ENCODE results near the gene SUOX. TPM values are rescaled to one million over a fixed set of nuclear protein-coding genes. Genes with fewer than 3 reads are reported as not detected.
"Not testable (repeated sequence)": the region's sequence is repeated elsewhere in the genome, so short reads cannot be mapped to it uniquely, and the experiment has no call there.

Gene SUOX
- total RNA-seq, 2 experiments from 2014 or later = 0.82 to 1.2 TPM

- DNase-seq (peak in 1 of 14 experiments; percentile 11), ATAC-seq (ENCODE audit: poor library complexity) (peak; percentile 35)
- H3K4me1 ChIP-seq (ENCODE audit: insufficient read depth, low read length) = peaks cover 17% of the 10 kb centered on the region
- no peak for TF ChIP-seq CTCF (IDR thresholded peaks at IDR 0.05)
- ChIA-PET CTCF (interaction anchor here (1.9 to 2.5 kb wide), 2 partner anchors 46 to 122 kb away, joined by 8 to 15 read pairs; partner anchors contain the start of gene ZC3H10), POLR2A (interaction anchor here (0.6 to 2.9 kb wide), 4 partner anchors 9 to 93 kb away, joined by 3 to 22 read pairs (median 12); partner anchors contain the start of gene RAB5B)
- H3K27me3 Mint-ChIP-seq = peaks cover 20% of the 10 kb centered on the region
- peaks cover 23% of the 10 kb centered on the region for H3K36me3 ChIP-seq (ENCODE audit: insufficient read depth, low read length)
- no peak overlapping the region for H3K27ac ChIP-seq (ENCODE audit: low read depth in 1 of 2, low read length in 2 of 2)
- H3K4me3 ChIP-seq (ENCODE audit: low read length) = peak overlapping the region; percentile 43
- H3K36me3 Mint-ChIP-seq (ENCODE audit: low read depth) = peaks cover 18% of the 10 kb centered on the region
- H3K27ac Mint-ChIP-seq = no peak overlapping the region
- peaks cover 5 to 12% of the 10 kb centered on the region in 2 experiments for H3K27me3 ChIP-seq (ENCODE audit: control insufficient read depth in 1 of 2, insufficient read depth in 2 of 2, low read length in 2 of 2)
- H3K9me3 Mint-ChIP-seq = no peaks in the 10 kb centered on the region
- intact Hi-C loops (cut with DNase I, micrococcal nuclease) = loop anchor here in 1 of 2 experiments (2.0 kb wide), 1 partner anchor 43 kb away; the partner anchor contains the start of gene RPS26
- peak overlapping the region; percentile 51 for H3K4me3 Mint-ChIP-seq
- no peaks in the 10 kb centered on the region for H3K9me3 ChIP-seq (ENCODE audit: control insufficient read depth in 1 of 2, insufficient read depth in 1 of 2, low read length in 2 of 2)
- H3K4me1 Mint-ChIP-seq (ENCODE audit: low read depth) = peaks cover 23% of the 10 kb centered on the region
Observed at GRCh38 chr12:55997535-55997859, 421 bp downstream of the SUOX start.

DNA sequence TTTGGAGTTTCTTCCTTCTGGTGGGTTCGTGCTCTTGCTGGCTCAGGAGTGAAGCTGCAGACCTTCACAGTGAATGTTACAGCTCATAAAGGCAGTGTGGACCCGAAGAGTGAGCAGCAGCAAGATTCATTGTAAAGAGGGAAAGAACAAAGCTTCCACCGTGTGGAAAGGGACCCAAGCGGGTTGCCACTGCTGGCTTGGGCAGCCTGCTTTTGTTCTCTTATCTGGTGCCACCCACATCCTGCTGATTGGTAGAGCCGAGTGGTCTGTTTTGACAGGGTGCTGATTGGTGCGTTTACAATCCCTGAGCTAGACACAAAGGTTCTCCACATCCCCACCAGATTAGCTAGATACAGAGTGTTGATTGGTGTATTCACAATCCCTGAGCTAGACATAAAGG is 2.4 kb downstream of the SUOX start:
- H3K27ac Mint-ChIP-seq; H3K36me3 ChIP-seq (ENCODE audit: insufficient read depth, low read length); intact Hi-C loops (cut with DNase I, micrococcal nuclease); H3K27ac ChIP-seq (ENCODE audit: low read depth in 1 of 2, low read length in 2 of 2); H3K9me3 ChIP-seq (ENCODE audit: control insufficient read depth in 1 of 2, insufficient read depth in 1 of 2, low read length in 2 of 2); H3K9me3 Mint-ChIP-seq; ATAC-seq (ENCODE audit: poor library complexity); H3K4me3 Mint-ChIP-seq; H3K36me3 Mint-ChIP-seq (ENCODE audit: low read depth); H3K4me3 ChIP-seq (ENCODE audit: low read length): not testable (repeated sequence)
- peaks cover 5 to 12% of the 10 kb centered on the region in 2 experiments for H3K27me3 ChIP-seq (ENCODE audit: control insufficient read depth in 1 of 2, insufficient read depth in 2 of 2, low read length in 2 of 2)
- H3K4me1 ChIP-seq (ENCODE audit: insufficient read depth, low read length) = peaks cover 17% of the 10 kb centered on the region
- POLR2A ChIA-PET = interaction anchor here (1.2 kb wide), 1 partner anchor 105 kb away, joined by 3 read pairs; the partner anchor contains the start of gene PA2G4
- Mint-ChIP-seq H3K4me1 (ENCODE audit: low read depth) (peaks cover 23% of the 10 kb centered on the region), H3K27me3 (peaks cover 20% of the 10 kb centered on the region)
- peak in 1 of 14 experiments; percentile 14 for DNase-seq
- CTCF ChIA-PET = interaction anchor here (0.6 to 1.5 kb wide), 3 partner anchors 29 to 45 kb away, joined by 3 to 4 read pairs (median 3); no protein-coding TSS in a partner anchor

DNA sequence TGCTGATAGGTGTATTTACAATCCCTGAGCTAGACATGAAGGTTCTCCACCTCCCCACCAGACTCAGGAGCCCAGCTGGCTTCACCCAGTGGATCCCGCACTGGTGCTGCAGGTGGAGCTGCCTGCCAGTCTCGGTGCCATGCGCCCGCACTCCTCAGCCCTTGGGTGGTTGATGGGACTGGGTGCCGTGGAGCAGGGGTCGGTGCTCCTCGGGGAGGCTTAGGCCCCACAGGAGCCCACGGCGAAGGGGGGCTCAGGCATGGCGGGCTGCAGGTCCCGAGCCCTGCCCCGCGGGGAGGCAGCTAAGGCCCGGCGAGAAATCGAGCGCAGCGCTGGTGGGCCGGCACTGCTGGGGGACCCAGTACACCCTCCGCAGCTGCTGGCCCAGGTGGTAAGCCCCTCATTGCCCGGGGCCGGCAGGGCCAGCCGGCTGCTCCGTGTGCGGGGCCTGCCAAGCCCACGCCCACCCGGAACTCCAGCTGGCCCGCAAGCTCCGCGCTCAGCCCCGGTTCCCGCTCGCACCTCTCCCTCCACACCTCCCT is 3.0 kb downstream of the SUOX start:
- DNase-seq; H3K4me3 ChIP-seq (ENCODE audit: low read length); H3K9me3 Mint-ChIP-seq; H3K36me3 ChIP-seq (ENCODE audit: insufficient read depth, low read length); H3K9me3 ChIP-seq (ENCODE audit: control insufficient read depth in 1 of 2, insufficient read depth in 1 of 2, low read length in 2 of 2); H3K4me3 Mint-ChIP-seq; intact Hi-C loops (cut with DNase I, micrococcal nuclease); H3K27ac Mint-ChIP-seq; H3K36me3 Mint-ChIP-seq (ENCODE audit: low read depth); ATAC-seq (ENCODE audit: poor library complexity); H3K27ac ChIP-seq (ENCODE audit: low read depth in 1 of 2, low read length in 2 of 2): not testable (repeated sequence)
- ChIA-PET CTCF (interaction anchor here (0.6 to 0.9 kb wide), 2 partner anchors 29 kb away, joined by 3 to 4 read pairs; no protein-coding TSS in a partner anchor), POLR2A (interaction anchor here (1.2 kb wide), 1 partner anchor 104 kb away, joined by 3 read pairs; the partner anchor contains the start of gene PA2G4)
- Histone ChIP-seq H3K4me1 (ENCODE audit: insufficient read depth, low read length) (peaks cover 17% of the 10 kb centered on the region), H3K27me3 (ENCODE audit: control insufficient read depth in 1 of 2, insufficient read depth in 2 of 2, low read length in 2 of 2) (peaks cover 5 to 12% of the 10 kb centered on the region in 2 experiments)
- Mint-ChIP-seq H3K4me1 (ENCODE audit: low read depth) (peaks cover 25% of the 10 kb centered on the region), H3K27me3 (peaks cover 20% of the 10 kb centered on the region)

DNA sequence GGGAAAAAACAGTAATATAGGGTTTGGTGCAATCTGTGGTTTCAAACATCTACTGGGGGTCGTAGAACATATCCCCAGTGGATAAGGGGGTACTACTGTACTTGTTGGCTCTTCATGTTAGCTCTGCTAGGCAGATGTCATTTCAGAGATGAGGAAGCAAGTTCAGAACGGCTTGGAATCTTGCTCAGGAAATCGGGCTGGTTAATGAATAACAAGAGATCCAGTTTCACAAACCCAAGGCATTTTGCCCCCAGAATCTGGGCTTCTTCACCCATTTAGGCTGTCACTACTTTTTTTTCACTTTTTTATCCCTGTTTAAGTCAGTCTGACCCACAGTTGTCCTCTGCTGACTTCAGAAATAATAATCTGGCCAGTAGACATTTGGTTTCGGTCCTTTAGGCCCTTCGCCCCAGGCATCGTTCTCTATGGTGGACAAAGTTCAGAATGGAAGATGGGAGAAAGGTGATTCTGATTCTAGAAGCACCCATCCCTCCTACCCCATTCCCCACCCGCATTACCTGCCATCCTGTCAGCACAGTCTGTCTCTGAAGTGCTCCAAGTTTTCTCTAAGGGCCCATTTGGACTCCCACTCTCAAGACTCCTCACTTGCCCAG is 4.5 kb downstream of the SUOX start:
- Mint-ChIP-seq H3K9me3 (no peaks in the 10 kb centered on the region), H3K27me3 (peaks cover 15% of the 10 kb centered on the region), H3K4me3 (no peak overlapping the region), H3K4me1 (ENCODE audit: low read depth) (peaks cover 22% of the 10 kb centered on the region), H3K36me3 (ENCODE audit: low read depth) (no peaks in the 10 kb centered on the region), H3K27ac (no peak overlapping the region)
- Histone ChIP-seq H3K27ac (ENCODE audit: low read depth in 1 of 2, low read length in 2 of 2) (no peak overlapping the region), H3K4me1 (ENCODE audit: insufficient read depth, low read length) (peaks cover 21% of the 10 kb centered on the region), H3K4me3 (ENCODE audit: low read length) (no peak overlapping the region), H3K9me3 (ENCODE audit: control insufficient read depth in 1 of 2, insufficient read depth in 1 of 2, low read length in 2 of 2) (no peaks in the 10 kb centered on the region), H3K36me3 (ENCODE audit: insufficient read depth, low read length) (no peaks in the 10 kb centered on the region), H3K27me3 (ENCODE audit: control insufficient read depth in 1 of 2, insufficient read depth in 2 of 2, low read length in 2 of 2) (peaks cover 5 to 12% of the 10 kb centered on the region in 2 experiments)
- POLR2A ChIA-PET = no interaction called here
- intact Hi-C loops (cut with DNase I, micrococcal nuclease) = no loop called here
- CTCF ChIA-PET = no interaction called here
- no peak for DNase-seq
- no peak for ATAC-seq (ENCODE audit: poor library complexity)
- TF ChIP-seq CTCF (IDR thresholded peaks at IDR 0.05) = no peak

GRCh38 chr12:56003376-56003775 is 6.3 kb downstream of the SUOX start:
- H3K27ac Mint-ChIP-seq; CTCF ChIA-PET; H3K9me3 ChIP-seq (ENCODE audit: control insufficient read depth in 1 of 2, insufficient read depth in 1 of 2, low read length in 2 of 2); intact Hi-C loops (cut with DNase I, micrococcal nuclease); H3K27me3 Mint-ChIP-seq; H3K27ac ChIP-seq (ENCODE audit: low read depth in 1 of 2, low read length in 2 of 2); H3K4me3 Mint-ChIP-seq; H3K36me3 ChIP-seq (ENCODE audit: insufficient read depth, low read length); DNase-seq; H3K27me3 ChIP-seq (ENCODE audit: control insufficient read depth in 1 of 2, insufficient read depth in 2 of 2, low read length in 2 of 2); H3K36me3 Mint-ChIP-seq (ENCODE audit: low read depth); H3K4me3 ChIP-seq (ENCODE audit: low read length); ATAC-seq (ENCODE audit: poor library complexity); H3K9me3 Mint-ChIP-seq: not testable (repeated sequence)
- POLR2A ChIA-PET = interaction anchor here (1.6 kb wide), 1 partner anchor 29 kb away, joined by 4 read pairs; the partner anchor contains the start of gene RAB5B
- peaks cover 23% of the 10 kb centered on the region for H3K4me1 Mint-ChIP-seq (ENCODE audit: low read depth)
- peaks cover 22% of the 10 kb centered on the region for H3K4me1 ChIP-seq (ENCODE audit: insufficient read depth, low read length)
